ENCODE results near the gene TRDMT1. TPM values are rescaled to one million over a fixed set of nuclear protein-coding genes. Genes with fewer than 3 reads are reported as not detected.

TRDMT1 gene
- total RNA-seq, 1 donor from 2014 or later, result 4.6 TPM

GRCh38 chr10:17231788-17232187 is 30.3 kb upstream of the TRDMT1 start:
- DNase-seq, result no peak

- peak; percentile 69 for DNase-seq
Observed at GRCh38 chr10:17229967-17230682, 28.7 kb upstream of the TRDMT1 start.

GRCh38 chr10:17229717-17229966 is 28.2 kb upstream of the TRDMT1 start:
- DNase-seq, result no peak

GRCh38 chr10:17229016-17229716 is 27.7 kb upstream of the TRDMT1 start:
- peak; percentile 93 for DNase-seq

- peak; percentile 96 for DNase-seq
Observed at GRCh38 chr10:17228091-17229015, 26.9 kb upstream of the TRDMT1 start, which contains the start of gene VIM. Gene VIM (plus strand): TSS chr10:17228241. CDS start chr10:17229423, 1,182 bp downstream.

- peak; percentile 63 for DNase-seq
Observed at GRCh38 chr10:17227367-17228090, 26.1 kb upstream of the TRDMT1 start.

- DNase-seq, result no peak
Observed at GRCh38 chr10:17226891-17227303, 25.4 kb upstream of the TRDMT1 start.

- DNase-seq, result no peak
Observed at GRCh38 chr10:17225808-17226207, 24.3 kb upstream of the TRDMT1 start.

GRCh38 chr10:17222329-17222728 is 20.9 kb upstream of the TRDMT1 start:
- no peak for DNase-seq

GRCh38 chr10:17220652-17221100 is 19.2 kb upstream of the TRDMT1 start:
- no peak for DNase-seq

GRCh38 chr10:17219024-17219423 is 17.6 kb upstream of the TRDMT1 start:
- no peak for DNase-seq

- DNase-seq, result no peak
Observed at GRCh38 chr10:17217631-17218232, 16.3 kb upstream of the TRDMT1 start.

- DNase-seq, result no peak
Observed at GRCh38 chr10:17216901-17217395, 15.5 kb upstream of the TRDMT1 start.

- DNase-seq, result peak; percentile 99
Observed at GRCh38 chr10:17216217-17216900, 14.9 kb upstream of the TRDMT1 start.

GRCh38 chr10:17215782-17216122 is 14.3 kb upstream of the TRDMT1 start:
- DNase-seq, result no peak

- DNase-seq, result peak; percentile 92
Observed at GRCh38 chr10:17214971-17215781, 13.7 kb upstream of the TRDMT1 start.

GRCh38 chr10:17214526-17214925 is 13.1 kb upstream of the TRDMT1 start:
- DNase-seq, result no peak

GRCh38 chr10:17213646-17214349 is 12.3 kb upstream of the TRDMT1 start:
- DNase-seq, result peak; percentile 44

- no peak for DNase-seq
Observed at GRCh38 chr10:17212802-17213221, 11.3 kb upstream of the TRDMT1 start.

GRCh38 chr10:17210361-17210760 is 8.9 kb upstream of the TRDMT1 start:
- no peak for DNase-seq
